ENCODE measurements around the gene ZNF106. TPM values are rescaled to one million over a fixed set of nuclear protein-coding genes. Genes with fewer than 3 reads are reported as not detected.

Gene ZNF106
- total and polyA plus RNA-seq, 12 donors: 5.8 to 77.7 (median 58.4) TPM

- WGBS, 4 donors: 86 to 98% (median 96%) methylated on average over 4 of the region's 4 CpGs
- Histone ChIP-seq H3K4me1 (replicated peaks in 1 of 2) (no peaks in the 10 kb centered on the region), H3K36me3 (replicated peaks in 1 of 2) (no peaks in the 10 kb centered on the region), H3K27me3 (no peaks in the 10 kb centered on the region), H3K27ac (no peak overlapping the region), H3K4me3 (no peak overlapping the region), H3K9me3 (replicated peaks in 1 of 3) (no peaks in the 10 kb centered on the region)
- peak in 1 of 7 donors; percentile 2 for DNase-seq
- intact Hi-C loops (cut with DNase I): no loop called here
- no peak for TF ChIP-seq CTCF (IDR thresholded peaks at IDR 0.05)
- no peak for TF ChIP-seq POLR2A (IDR thresholded peaks at IDR 0.05)
These were observed 117.0 kb downstream of the ZNF106 start for GRCh38 chr15:42373936-42374335.

GRCh38 chr15:42373274-42373673 lies 117.7 kb downstream of the ZNF106 start:
- H3K4me1 ChIP-seq (replicated peaks in 1 of 2): no peaks in the 10 kb centered on the region
- H3K36me3 ChIP-seq (replicated peaks in 1 of 2): no peaks in the 10 kb centered on the region
- H3K4me3 ChIP-seq: no peak overlapping the region
- WGBS, 4 donors: 71 to 91% (median 81%) methylated on average over 1 of the region's 1 CpG
- TF ChIP-seq CTCF (IDR thresholded peaks at IDR 0.05): no peak
- TF ChIP-seq POLR2A (IDR thresholded peaks at IDR 0.05): no peak
- H3K27ac ChIP-seq: no peak overlapping the region
- DNase-seq: peak in 6 of 7 donors; percentile 20 to 56 (median 42)
- H3K9me3 ChIP-seq (replicated peaks in 1 of 3): no peaks in the 10 kb centered on the region
- intact Hi-C loops (cut with DNase I): no loop called here
- H3K27me3 ChIP-seq: no peaks in the 10 kb centered on the region

GRCh38 chr15:42371096-42371495 lies 119.8 kb downstream of the ZNF106 start:
- no peak for DNase-seq
- Histone ChIP-seq H3K27me3 (no peaks in the 10 kb centered on the region), H3K4me3 (no peak overlapping the region), H3K27ac (no peak overlapping the region), H3K4me1 (replicated peaks in 1 of 2) (no peaks in the 10 kb centered on the region), H3K9me3 (replicated peaks in 1 of 3) (no peaks in the 10 kb centered on the region), H3K36me3 (replicated peaks in 1 of 2) (no peaks in the 10 kb centered on the region)
- TF ChIP-seq POLR2A (IDR thresholded peaks at IDR 0.05) (no peak), CTCF (IDR thresholded peaks at IDR 0.05) (no peak)
- intact Hi-C loops (cut with DNase I): no loop called here
- 65 to 72% (median 68%) methylated on average over 2 of the region's 2 CpGs for WGBS, 4 donors

DNA sequence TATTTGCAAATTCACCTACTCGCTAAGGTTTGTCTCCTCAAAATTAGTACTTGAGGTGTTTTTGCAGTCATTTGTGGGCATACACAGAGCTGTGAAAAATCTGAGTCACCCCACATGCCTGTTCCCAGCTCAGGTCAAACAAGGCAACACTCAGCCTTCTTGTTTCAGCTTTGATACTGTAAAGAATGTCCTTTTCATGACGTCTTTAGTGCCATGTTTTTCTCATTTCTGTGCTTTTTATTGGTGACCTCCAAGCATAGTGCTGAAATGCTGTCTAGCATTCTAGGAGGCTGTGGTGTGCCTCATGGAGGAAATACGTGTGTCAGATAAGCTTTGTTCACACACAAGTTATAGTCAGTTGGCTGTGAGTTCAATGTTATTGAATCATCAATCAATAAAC lies 122.8 kb downstream of the ZNF106 start:
- intact Hi-C loops (cut with DNase I): no loop called here
- DNase-seq: no peak
- Histone ChIP-seq H3K27ac (no peak overlapping the region), H3K36me3 (replicated peaks in 1 of 2) (no peaks in the 10 kb centered on the region), H3K27me3 (no peaks in the 10 kb centered on the region), H3K4me3 (no peak overlapping the region), H3K4me1 (replicated peaks in 1 of 2) (no peaks in the 10 kb centered on the region), H3K9me3 (replicated peaks in 1 of 3) (no peaks in the 10 kb centered on the region)
- TF ChIP-seq CTCF (IDR thresholded peaks at IDR 0.05) (no peak), POLR2A (IDR thresholded peaks at IDR 0.05) (no peak)
- 82 to 86% (median 85%) methylated on average over 3 of the region's 3 CpGs for WGBS, 4 donors

Data from adrenal gland (tissue), 12 donors.